Measurements from ENCODE around the gene PRCD.
A peak's percentile ranks its signal among the peaks of the same experiment; 100 is the strongest.

Gene PRCD

GRCh38 chr17:76495663-76496400 is 44.0 kb upstream of the PRCD start:
- no peak for TF ChIP-seq CTCF (IDR thresholded peaks at IDR 0.05; ENCODE audit: control insufficient read depth, extremely low read depth, insufficient read depth)
- DNase-seq (ENCODE audit: low read depth): peak; percentile 73
- H3K4me3 ChIP-seq (ENCODE audit: low read depth, low read length): no peak overlapping the region

DNA sequence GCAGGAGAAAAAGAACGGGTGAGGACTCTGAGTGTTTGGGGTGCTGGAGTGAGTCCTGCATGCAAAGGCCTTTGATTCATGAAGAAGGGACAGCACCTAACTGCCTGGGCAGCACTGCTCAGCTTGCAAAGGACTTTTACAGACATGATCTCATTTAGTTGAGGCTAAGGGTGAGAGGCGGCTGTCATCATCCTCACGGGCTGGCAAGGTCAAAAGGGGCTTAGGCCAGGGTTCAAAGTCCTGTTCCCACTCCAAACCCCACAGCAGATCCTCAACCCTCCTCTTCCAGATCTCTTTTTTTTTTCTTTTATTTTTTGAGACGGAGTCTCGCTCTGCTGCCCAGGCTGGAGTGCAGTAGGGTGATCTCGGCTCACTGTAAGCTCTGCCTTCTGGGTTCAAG is 43.4 kb upstream of the PRCD start:
- no peak for TF ChIP-seq CTCF (IDR thresholded peaks at IDR 0.05; ENCODE audit: control insufficient read depth, extremely low read depth, insufficient read depth)
- no peak for DNase-seq (ENCODE audit: low read depth)
- no peak overlapping the region for H3K4me3 ChIP-seq (ENCODE audit: low read depth, low read length)

GRCh38 chr17:76497699-76497978 is 42.2 kb upstream of the PRCD start:
- no peak for TF ChIP-seq CTCF (IDR thresholded peaks at IDR 0.05; ENCODE audit: control insufficient read depth, extremely low read depth, insufficient read depth)
- no peak for DNase-seq (ENCODE audit: low read depth)
- no peak overlapping the region for H3K4me3 ChIP-seq (ENCODE audit: low read depth, low read length)

DNA sequence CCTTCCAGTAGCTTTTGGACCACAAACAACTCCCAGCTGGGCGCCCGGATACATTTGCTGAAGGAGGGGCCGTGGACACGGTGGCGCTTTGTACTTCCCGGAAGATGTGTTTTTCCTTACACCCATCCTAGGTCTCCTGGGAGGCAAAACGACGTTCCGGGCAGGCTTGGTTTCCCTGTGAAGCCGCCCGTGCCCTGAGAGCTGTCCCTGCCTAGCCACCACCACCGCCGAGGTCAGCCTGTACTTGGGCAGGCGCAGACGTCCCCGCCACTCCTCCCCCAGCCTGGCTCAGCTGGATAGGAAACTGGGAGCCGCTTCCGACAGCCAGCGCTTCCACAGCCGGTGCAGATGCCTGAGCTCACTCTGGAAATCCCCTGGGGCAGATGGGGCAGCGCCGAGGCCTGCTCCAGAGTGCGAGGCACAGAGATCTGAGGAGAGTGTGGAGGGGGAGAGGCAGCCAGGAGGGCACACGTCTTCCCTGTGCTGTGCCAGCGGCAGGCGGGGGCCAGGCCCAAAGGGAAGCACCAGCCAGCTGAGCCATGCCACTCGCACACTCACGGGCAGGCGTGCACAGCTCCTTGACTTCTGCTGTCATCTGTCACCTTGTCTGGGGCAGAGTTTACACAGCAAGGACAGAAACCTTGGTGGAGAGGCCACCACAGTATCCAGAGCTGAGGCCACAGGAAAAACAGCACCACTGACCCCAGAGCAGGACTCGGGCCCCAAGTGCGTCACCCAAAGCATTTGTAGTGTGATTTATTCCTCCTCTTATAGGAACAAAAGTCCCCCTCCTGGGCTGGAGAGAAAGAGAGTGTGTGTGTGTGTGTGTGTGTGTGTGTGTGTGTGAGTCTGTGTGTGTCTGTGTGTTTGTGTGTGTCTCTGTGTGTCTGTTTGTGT is 41.6 kb upstream of the PRCD start:
- H3K4me3 ChIP-seq (ENCODE audit: low read depth, low read length): no peak overlapping the region
- DNase-seq (ENCODE audit: low read depth): no peak
- no peak for TF ChIP-seq CTCF (IDR thresholded peaks at IDR 0.05; ENCODE audit: control insufficient read depth, extremely low read depth, insufficient read depth)

GRCh38 chr17:76498876-76499251 is 41.0 kb upstream of the PRCD start:
- no peak for DNase-seq (ENCODE audit: low read depth)
- TF ChIP-seq CTCF (IDR thresholded peaks at IDR 0.05; ENCODE audit: control insufficient read depth, extremely low read depth, insufficient read depth): no peak
- no peak overlapping the region for H3K4me3 ChIP-seq (ENCODE audit: low read depth, low read length)

DNA sequence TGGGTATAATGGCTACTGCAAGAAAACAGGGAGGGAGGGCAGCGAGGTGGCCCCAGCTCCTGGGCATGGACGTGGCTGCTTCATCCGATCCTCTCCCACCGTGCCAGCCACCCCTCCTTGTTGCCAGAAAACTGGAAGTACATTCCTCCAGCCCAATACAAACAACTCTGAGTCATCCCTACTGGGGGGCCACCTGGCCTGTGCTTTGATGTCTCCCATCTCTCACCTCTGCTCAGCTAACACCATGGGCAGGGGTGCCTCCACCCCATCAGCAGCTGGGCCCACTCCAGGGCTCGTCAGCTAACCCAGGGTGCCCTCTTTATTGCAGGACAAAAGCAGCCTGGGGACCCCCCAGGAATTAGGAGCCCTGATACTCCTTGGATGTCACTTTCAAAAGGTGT is 40.6 kb upstream of the PRCD start:
- H3K4me3 ChIP-seq (ENCODE audit: low read depth, low read length): no peak overlapping the region

More for the DNA sequence above, 40.6 kb upstream of the PRCD start:
- TF ChIP-seq CTCF (IDR thresholded peaks at IDR 0.05; ENCODE audit: control insufficient read depth, extremely low read depth, insufficient read depth): no peak
- DNase-seq (ENCODE audit: low read depth): no peak

Data from LNCaP clone FGC (cell line).